ENCODE results near the gene APOL1. TPM values are rescaled to one million over a fixed set of nuclear protein-coding genes. Genes with fewer than 3 reads are reported as not detected.

APOL1 gene
- total and polyA plus RNA-seq, 2 of the 13 experiments (the other 11 are each of a cell fraction or from before 2014, with no cell fraction given) = 20.3 to 75.0 TPM

GRCh38 chr22:36233796-36234195 lies 19.1 kb upstream of the APOL1 start:
- CTCF ChIA-PET (ENCODE audit: low intra/inter-chr PET ratio, low total read pairs) = no interaction called here
- FAIRE-seq (no peak), ATAC-seq (no peak), DNase-seq (ENCODE audit: low spot score) (no peak)
- no peak overlapping the region; a peak in 1 of 6 replicates for H3K4me3 ChIP-seq (replicated peaks in 1 of 3; ENCODE audit: insufficient read depth in 1 of 3, low read depth in 2 of 3, low read length in 3 of 3)
- in situ Hi-C loops (cut with HindIII; ENCODE audit: extremely low pct_ligation_motif_present, low pct_unique_long_range_greater_than_20kb) (loop anchor here (10.0 kb wide), 1 partner anchor 51 kb away; no protein-coding TSS in a partner anchor), intact Hi-C loops (cut with micrococcal nuclease; ENCODE audit: unreplicated experiment) (loop anchor here (2.0 kb wide), 1 partner anchor 45 kb away; no protein-coding TSS in a partner anchor)
- H3K4me1 ChIP-seq (ENCODE audit: insufficient read depth, low read length) = peaks cover 92% of the 10 kb centered on the region
- peak overlapping the region; percentile 47; the same call in 1 of the 2 replicates for H3K4me2 ChIP-seq (ENCODE audit: low read depth, low read length)
- H3K36me3 ChIP-seq (replicated peaks in 1 of 2; ENCODE audit: control insufficient read depth in 1 of 2, insufficient read depth in 2 of 2, low read length in 2 of 2) = peaks cover 13 to 46% of the 10 kb centered on the region in 2 experiments; a peak in 4 of 5 replicates
- H3K9me3 ChIP-seq (ENCODE audit: low read length) = no peaks in the 10 kb centered on the region
- no peak overlapping the region for H3K9ac ChIP-seq (ENCODE audit: insufficient read depth, low read depth, low read length)
- no TSS peak for BruUV-seq (replicated peaks)
- H3K27me3 ChIP-seq (ENCODE audit: control insufficient read depth in 1 of 2, insufficient read depth in 2 of 2, low read length in 2 of 2) = no peaks in the 10 kb centered on the region; a peak in 1 of 5 replicates
- H3K79me2 ChIP-seq (ENCODE audit: insufficient read depth, low read length) = peaks cover 45% of the 10 kb centered on the region
- H2AFZ ChIP-seq (ENCODE audit: low read length) = no peak overlapping the region
- H3K27ac ChIP-seq (ENCODE audit: extremely low read length, insufficient read depth, low read length) = peak overlapping the region; percentile 62
- 0 out of 2 replicates have a peak, but pooled peaks cover 4% of the 10 kb centered on the region for H4K20me1 ChIP-seq (ENCODE audit: insufficient read depth, low read length)
- POLR2A ChIA-PET = interaction anchor here (1.0 kb wide), 1 partner anchor 18 kb away, joined by 3 read pairs; no protein-coding TSS in a partner anchor
- TF ChIP-seq SCMH1 (CRISPR knock-in tag; IDR thresholded peaks at IDR 0.05; ENCODE audit: borderline replicate concordance) = no peak
- TF ChIP-seq ZC3H13 (CRISPR knock-in tag; IDR thresholded peaks at IDR 0.05) = 0 out of 2 replicates have a peak, but pooled peaks have one; percentile 4
- 83% methylated on average over 7 of the region's 7 CpGs for WGBS (ENCODE audit: low lambda C conversion rate)

- Histone ChIP-seq H3K27me3 (ENCODE audit: control insufficient read depth in 1 of 2, insufficient read depth in 2 of 2, low read length in 2 of 2) (no peaks in the 10 kb centered on the region; a peak in 1 of 5 replicates), H2AFZ (ENCODE audit: low read length) (no peak overlapping the region), H3K9me3 (ENCODE audit: low read length) (no peaks in the 10 kb centered on the region), H3K4me2 (ENCODE audit: low read depth, low read length) (peak overlapping the region; percentile 94), H3K27ac (ENCODE audit: extremely low read length, insufficient read depth, low read length) (peak overlapping the region; percentile 37), H3K79me2 (ENCODE audit: insufficient read depth, low read length) (peaks cover 49% of the 10 kb centered on the region), H3K4me3 (replicated peaks in 1 of 3; ENCODE audit: insufficient read depth in 1 of 3, low read depth in 2 of 3, low read length in 3 of 3) (no peak overlapping the region), H3K4me1 (ENCODE audit: insufficient read depth, low read length) (peaks cover 87% of the 10 kb centered on the region), H4K20me1 (ENCODE audit: insufficient read depth, low read length) (0 out of 2 replicates have a peak, but pooled peaks cover 4% of the 10 kb centered on the region), H3K9ac (ENCODE audit: insufficient read depth, low read depth, low read length) (no peak overlapping the region), H3K36me3 (replicated peaks in 1 of 2; ENCODE audit: control insufficient read depth in 1 of 2, insufficient read depth in 2 of 2, low read length in 2 of 2) (peaks cover 13 to 46% of the 10 kb centered on the region in 2 experiments; a peak in 4 of 5 replicates)
- FAIRE-seq (no peak), ATAC-seq (no peak), DNase-seq (ENCODE audit: low spot score) (no peak)
- no TSS peak for BruUV-seq (replicated peaks)
- WGBS (ENCODE audit: low lambda C conversion rate) = 85% methylated on average over 2 of the region's 2 CpGs
- ChIA-PET CTCF (ENCODE audit: low intra/inter-chr PET ratio, low total read pairs) (no interaction called here), POLR2A (no interaction called here)
- intact Hi-C loops (cut with micrococcal nuclease; ENCODE audit: unreplicated experiment) = no loop called here
- in situ Hi-C loops (cut with HindIII; ENCODE audit: extremely low pct_ligation_motif_present, low pct_unique_long_range_greater_than_20kb) = loop anchor here (10.0 kb wide), 1 partner anchor 51 kb away; no protein-coding TSS in a partner anchor
- TF ChIP-seq TERF1 (CRISPR knock-in tag; IDR thresholded peaks at IDR 0.05) (no peak), ZNF761 (CRISPR knock-in tag; conservative IDR thresholded peaks at IDR 0.05) (no peak), ARID4A (CRISPR knock-in tag; IDR thresholded peaks at IDR 0.05; ENCODE audit: borderline replicate concordance) (no peak), PLRG1 (conservative IDR thresholded peaks at IDR 0.05) (no peak), ZNF552 (CRISPR knock-in tag; IDR thresholded peaks at IDR 0.05; ENCODE audit: borderline replicate concordance) (no peak), ZNF737 (CRISPR knock-in tag; IDR thresholded peaks at IDR 0.05; ENCODE audit: borderline replicate concordance) (no peak), MLLT10 (CRISPR knock-in tag; IDR thresholded peaks at IDR 0.05) (no peak), POLR2AphosphoS5 (IDR thresholded peaks at IDR 0.05; ENCODE audit: low read depth, low read length) (no peak), PHB2 (IDR thresholded peaks at IDR 0.05; ENCODE audit: partially characterized antibody) (no peak)
Measured at GRCh38 chr22:36234213-36234612, 18.7 kb upstream of the APOL1 start.
